GM12891 (cell line): ENCODE results near the gene ANKS3.

Experiments used
- POLR2A ChIP-seq: IDR thresholded peaks from 2 replicates; pipeline ENCODE4 v1.6.1; 2011; ENCODE audit warnings: low read depth, low read length, control low read depth
- POLR2AphosphoS5 ChIP-seq: IDR thresholded peaks from 2 replicates; pipeline ENCODE4 v1.6.1; 2011; ENCODE audit warnings: low read depth, low read length, control low read depth
- TAF1 ChIP-seq: IDR thresholded peaks from 2 replicates; pipeline ENCODE4 v1.6.1; 2011; ENCODE audit warnings: low read depth, low read length, control low read depth

DNA sequence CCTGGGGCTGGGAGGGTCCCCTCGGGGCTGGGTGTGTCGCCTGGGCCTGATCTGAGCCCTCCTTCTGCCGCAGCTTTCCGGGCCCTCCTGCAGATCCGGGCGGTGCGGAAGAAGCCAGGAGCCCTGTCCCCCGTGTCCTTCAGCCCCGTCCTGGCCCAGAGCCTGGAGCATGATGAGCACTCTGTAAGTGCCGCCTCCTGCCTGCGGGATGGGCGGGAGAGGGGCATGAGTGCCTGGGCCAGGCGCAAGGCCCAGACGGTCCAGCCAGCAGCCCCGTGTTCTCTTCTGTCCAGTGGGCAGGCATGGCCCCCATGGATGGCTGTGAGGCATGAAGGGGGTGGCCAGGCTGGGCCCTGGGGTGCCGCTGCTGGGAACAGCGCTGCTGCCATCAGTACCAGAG lies 56.7 kb downstream of the ANKS3 start:
- no peak for TF ChIP-seq POLR2A
- no peak for TF ChIP-seq POLR2AphosphoS5
- no peak for TF ChIP-seq TAF1
